ENCODE measurements around the gene PAPPA.

The PAPPA gene

DNA sequence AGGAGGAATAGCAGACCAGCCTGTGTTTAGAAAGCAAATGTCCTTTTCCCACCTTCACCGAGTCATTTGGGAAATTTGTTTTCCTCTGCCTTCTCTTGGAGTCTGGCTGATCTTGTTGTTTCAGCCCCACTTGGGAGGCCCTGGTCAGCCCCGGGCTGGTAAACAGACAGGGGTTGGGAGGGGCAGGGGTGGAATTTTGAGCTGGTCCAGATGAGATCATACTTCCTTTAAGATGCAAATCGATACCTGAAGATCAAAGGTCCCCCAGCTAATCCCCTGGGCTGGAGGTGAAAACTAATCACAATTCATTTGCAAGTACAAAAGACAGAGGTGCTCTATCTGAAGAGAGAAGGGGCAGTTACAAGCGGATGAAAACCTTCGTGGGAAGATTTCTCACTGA lies 118.4 kb downstream of the PAPPA start:
- H3K27me3 ChIP-seq = no peaks in the 10 kb centered on the region
- H3K4me2 ChIP-seq = no peak overlapping the region
- H3K4me3 ChIP-seq = no peak overlapping the region
- no peak overlapping the region for H3K9ac ChIP-seq
- no peak overlapping the region for H3K27ac ChIP-seq
- H3K36me3 ChIP-seq = no peaks in the 10 kb centered on the region
- TF ChIP-seq Cebpa-rat (IDR thresholded peaks at IDR 0.05) = no peak
- H4K20me1 ChIP-seq = no peaks in the 10 kb centered on the region
- H3K9me3 ChIP-seq = no peaks in the 10 kb centered on the region
- H3K4me1 ChIP-seq = no peaks in the 10 kb centered on the region

DNA sequence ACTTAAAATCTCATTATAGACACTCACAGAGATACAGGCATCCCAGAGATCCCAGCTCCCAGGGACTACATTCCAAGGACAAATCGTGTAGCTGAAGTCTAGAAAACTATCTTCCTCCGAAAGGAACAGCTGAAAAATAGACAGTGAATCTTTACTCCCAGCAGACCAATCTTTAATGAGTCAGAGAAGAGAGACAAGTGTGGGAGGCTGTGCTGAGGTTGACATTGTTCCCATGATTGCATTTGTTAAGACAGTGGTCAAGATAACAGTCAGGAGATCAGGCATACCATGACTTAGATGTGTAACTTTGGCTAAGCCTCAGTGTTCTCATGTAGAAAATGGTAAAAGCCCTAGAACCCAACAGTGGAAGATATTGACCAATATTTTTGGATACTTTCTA lies 120.7 kb downstream of the PAPPA start:
- no peaks in the 10 kb centered on the region for H3K4me1 ChIP-seq
- H4K20me1 ChIP-seq = no peaks in the 10 kb centered on the region
- no peak overlapping the region for H3K9ac ChIP-seq
- H3K4me2 ChIP-seq = no peak overlapping the region
- no peaks in the 10 kb centered on the region for H3K36me3 ChIP-seq
- H3K27me3 ChIP-seq = no peaks in the 10 kb centered on the region
- no peak overlapping the region for H3K27ac ChIP-seq
- no peak overlapping the region for H3K4me3 ChIP-seq
- H3K9me3 ChIP-seq = no peaks in the 10 kb centered on the region
- no peak for TF ChIP-seq Cebpa-rat (IDR thresholded peaks at IDR 0.05)

DNA sequence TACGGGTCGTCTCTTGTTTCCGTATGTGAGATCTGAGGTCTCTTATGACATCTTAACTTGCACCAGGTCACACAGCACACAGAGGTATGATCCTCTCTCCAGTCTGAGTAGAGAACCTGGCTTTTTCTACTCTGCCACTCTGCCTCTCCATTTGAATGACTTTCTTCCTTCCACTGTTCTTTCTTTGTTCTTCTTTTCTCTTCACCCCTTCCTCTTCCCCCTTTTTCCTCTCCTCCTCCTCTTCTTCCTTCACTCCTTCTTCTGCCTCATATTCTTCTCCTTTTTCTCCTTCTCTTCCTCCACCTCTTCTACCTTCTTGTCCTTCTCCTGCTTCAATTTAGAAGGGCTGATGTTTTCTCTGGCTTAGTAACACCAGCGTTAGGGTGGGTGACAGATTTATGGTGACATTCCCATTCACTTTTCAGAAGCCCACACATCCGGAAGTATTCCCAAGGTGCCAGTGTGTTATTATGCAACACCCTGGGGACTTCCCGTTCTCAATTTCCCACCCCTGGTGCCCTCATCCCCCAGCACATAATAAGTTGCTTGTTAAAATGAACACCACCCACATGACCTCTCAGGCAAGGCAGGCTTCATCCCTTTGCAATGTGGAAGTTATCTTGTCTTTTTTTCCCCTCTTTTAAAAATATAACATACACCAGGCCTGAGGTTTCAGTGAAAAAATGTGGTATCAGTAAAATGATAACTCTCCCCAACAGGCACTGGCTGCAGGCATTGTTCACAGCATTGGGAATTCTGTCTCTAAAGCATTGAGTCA lies 122.0 kb downstream of the PAPPA start:
- no peak for TF ChIP-seq Cebpa-rat (IDR thresholded peaks at IDR 0.05)
- Histone ChIP-seq H3K9ac (no peak overlapping the region), H3K36me3 (no peaks in the 10 kb centered on the region), H4K20me1 (no peaks in the 10 kb centered on the region), H3K4me1 (no peaks in the 10 kb centered on the region), H3K27ac (no peak overlapping the region), H3K9me3 (no peaks in the 10 kb centered on the region), H3K4me2 (no peak overlapping the region), H3K27me3 (no peaks in the 10 kb centered on the region), H3K4me3 (no peak overlapping the region)

DNA sequence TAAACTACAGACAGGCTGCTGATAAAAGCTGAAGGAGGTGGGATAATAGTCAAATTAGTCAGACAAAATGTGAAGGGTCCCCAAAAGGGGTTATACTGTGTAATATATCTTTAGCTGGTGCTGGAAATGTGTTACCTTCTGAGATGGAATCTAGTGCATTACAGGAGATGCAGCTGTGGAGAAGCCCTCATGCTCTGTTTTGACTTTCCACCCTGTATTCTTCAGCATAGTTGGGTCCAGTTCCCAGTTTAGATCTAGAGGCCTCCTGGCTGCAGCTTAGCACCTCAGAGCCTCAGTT lies 122.6 kb downstream of the PAPPA start:
- Histone ChIP-seq H3K9ac (no peak overlapping the region), H4K20me1 (no peaks in the 10 kb centered on the region), H3K4me1 (no peaks in the 10 kb centered on the region), H3K27me3 (no peaks in the 10 kb centered on the region), H3K36me3 (no peaks in the 10 kb centered on the region), H3K4me3 (no peak overlapping the region), H3K9me3 (no peaks in the 10 kb centered on the region), H3K4me2 (no peak overlapping the region), H3K27ac (no peak overlapping the region)
- no peak for TF ChIP-seq Cebpa-rat (IDR thresholded peaks at IDR 0.05)

DNA sequence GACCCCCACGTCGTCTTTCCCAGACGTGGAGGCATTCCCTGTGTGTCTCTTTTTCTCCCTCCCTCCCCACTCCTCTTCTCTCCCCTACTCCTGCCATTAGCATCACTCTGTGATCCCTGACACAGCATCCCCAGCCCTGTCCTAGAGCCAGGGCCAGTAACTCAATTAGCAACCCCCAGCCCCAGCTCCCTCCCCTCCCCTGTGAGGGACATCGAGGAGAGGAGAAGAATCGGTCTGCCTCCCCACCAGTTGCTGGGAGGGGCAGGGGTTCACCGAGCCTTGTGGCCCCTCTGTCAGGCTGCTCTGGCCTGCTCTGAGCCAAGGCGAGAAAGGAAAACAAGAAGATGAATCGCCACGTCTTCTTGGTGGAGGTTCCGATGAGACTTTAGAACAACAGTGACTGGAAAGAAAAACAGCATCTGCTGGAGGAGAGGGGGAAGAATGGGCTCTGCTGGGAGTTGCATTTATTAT lies 123.1 kb downstream of the PAPPA start:
- TF ChIP-seq Cebpa-rat (IDR thresholded peaks at IDR 0.05) = no peak
- Histone ChIP-seq H3K9me3 (no peaks in the 10 kb centered on the region), H3K4me2 (no peak overlapping the region), H3K27me3 (no peaks in the 10 kb centered on the region), H3K4me1 (no peaks in the 10 kb centered on the region), H3K27ac (no peak overlapping the region), H3K4me3 (no peak overlapping the region), H3K36me3 (no peaks in the 10 kb centered on the region), H3K9ac (no peak overlapping the region), H4K20me1 (no peaks in the 10 kb centered on the region)

DNA sequence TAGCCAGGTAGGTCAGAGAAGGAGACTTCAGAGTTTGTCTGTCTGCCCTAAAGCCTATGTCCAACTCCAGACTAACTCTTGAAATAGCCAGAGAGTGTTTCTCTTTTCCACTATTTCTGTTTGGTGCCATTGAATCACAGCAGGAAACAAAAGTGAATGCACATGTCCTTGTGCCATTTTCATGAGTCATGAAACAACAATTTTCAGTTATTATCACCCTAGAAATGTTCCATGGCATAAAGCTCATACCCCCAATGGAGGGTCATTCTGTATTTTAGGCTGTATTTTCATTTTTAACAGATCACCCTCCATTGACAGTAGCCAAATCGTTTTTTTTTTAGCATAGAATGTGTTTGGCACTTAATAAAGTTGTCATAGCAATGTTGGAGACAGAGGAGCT lies 124.7 kb downstream of the PAPPA start:
- Histone ChIP-seq H3K27ac (no peak overlapping the region), H3K4me1 (no peaks in the 10 kb centered on the region), H4K20me1 (no peaks in the 10 kb centered on the region), H3K4me3 (no peak overlapping the region), H3K9me3 (no peaks in the 10 kb centered on the region), H3K9ac (no peak overlapping the region), H3K27me3 (no peaks in the 10 kb centered on the region), H3K36me3 (no peaks in the 10 kb centered on the region), H3K4me2 (no peak overlapping the region)
- no peak for TF ChIP-seq Cebpa-rat (IDR thresholded peaks at IDR 0.05)

DNA sequence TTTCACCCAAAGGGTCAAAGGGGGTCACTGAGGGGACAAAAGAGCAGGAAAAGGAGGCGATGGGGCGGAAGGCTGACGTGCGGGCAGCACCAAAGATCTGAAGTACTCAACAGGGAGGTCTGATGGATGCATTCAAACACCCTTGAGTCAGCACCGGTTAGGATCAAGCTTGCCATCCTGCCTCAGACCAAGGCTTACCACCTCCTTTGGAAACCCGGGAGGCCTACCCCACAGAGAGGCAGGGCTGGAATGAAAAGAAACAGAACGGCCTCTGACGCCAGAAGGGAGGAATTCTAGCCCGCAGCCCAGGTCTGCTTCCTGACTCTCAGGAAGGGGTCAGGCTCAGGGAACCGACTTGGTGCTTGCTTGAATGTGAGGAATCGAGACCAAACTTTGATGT lies 125.6 kb downstream of the PAPPA start:
- no peaks in the 10 kb centered on the region for H3K4me1 ChIP-seq
- H3K9me3 ChIP-seq = no peaks in the 10 kb centered on the region
- no peaks in the 10 kb centered on the region for H3K27me3 ChIP-seq
- H3K4me2 ChIP-seq = no peak overlapping the region
- H3K36me3 ChIP-seq = no peaks in the 10 kb centered on the region
- TF ChIP-seq Cebpa-rat (IDR thresholded peaks at IDR 0.05) = no peak
- H3K4me3 ChIP-seq = no peak overlapping the region
- H4K20me1 ChIP-seq = no peaks in the 10 kb centered on the region
- no peak overlapping the region for H3K27ac ChIP-seq
- H3K9ac ChIP-seq = no peak overlapping the region

DNA sequence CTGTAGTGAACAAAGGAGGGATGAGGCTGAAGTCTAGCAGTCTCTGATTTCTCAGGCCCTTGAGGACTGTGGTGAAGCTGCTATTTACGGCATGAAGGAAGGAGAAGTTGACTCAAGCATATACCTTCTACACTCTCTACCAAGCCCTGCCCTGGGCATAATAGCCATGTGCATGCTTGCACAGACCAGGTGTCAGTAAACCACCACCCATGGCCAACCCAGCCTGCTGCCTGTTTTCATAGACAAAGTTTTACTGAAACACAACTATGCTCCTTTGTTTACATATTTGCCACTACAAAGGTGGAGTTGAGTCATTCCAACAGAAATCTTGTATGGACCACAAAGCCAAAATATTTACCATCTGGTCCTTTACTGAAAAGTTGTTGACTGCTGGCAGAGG lies 126.9 kb downstream of the PAPPA start:
- H3K36me3 ChIP-seq = no peaks in the 10 kb centered on the region
- H3K27me3 ChIP-seq = no peaks in the 10 kb centered on the region
- H3K9ac ChIP-seq = no peak overlapping the region
- H4K20me1 ChIP-seq = no peaks in the 10 kb centered on the region
- no peak for TF ChIP-seq Cebpa-rat (IDR thresholded peaks at IDR 0.05)
- no peaks in the 10 kb centered on the region for H3K4me1 ChIP-seq
- H3K9me3 ChIP-seq = no peaks in the 10 kb centered on the region
- no peak overlapping the region for H3K4me3 ChIP-seq
- H3K27ac ChIP-seq = no peak overlapping the region
- H3K4me2 ChIP-seq = no peak overlapping the region

DNA sequence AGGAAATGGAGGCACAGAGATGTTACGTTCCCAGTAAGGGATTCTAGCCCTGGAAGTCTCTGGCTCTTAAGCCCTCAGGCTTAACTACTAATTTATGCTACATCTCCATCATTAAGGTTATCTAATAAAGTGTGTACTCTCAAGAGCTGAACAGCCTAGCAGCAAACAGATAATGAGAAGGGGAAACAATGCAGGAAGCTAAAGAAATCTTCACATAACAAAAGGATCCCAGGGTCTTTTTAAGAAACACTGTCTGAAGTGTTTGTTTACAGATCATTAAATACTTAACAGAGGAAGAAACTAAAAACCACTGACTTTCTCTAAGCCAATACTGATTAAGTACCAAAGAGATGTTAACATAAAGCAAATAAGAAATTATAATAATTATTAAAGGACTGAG lies 129.0 kb downstream of the PAPPA start:
- Histone ChIP-seq H3K9ac (no peak overlapping the region), H3K27ac (no peak overlapping the region), H3K36me3 (no peaks in the 10 kb centered on the region), H3K4me2 (no peak overlapping the region), H4K20me1 (no peaks in the 10 kb centered on the region), H3K27me3 (no peaks in the 10 kb centered on the region), H3K4me1 (no peaks in the 10 kb centered on the region), H3K9me3 (no peaks in the 10 kb centered on the region), H3K4me3 (no peak overlapping the region)
- no peak for TF ChIP-seq Cebpa-rat (IDR thresholded peaks at IDR 0.05)

DNA sequence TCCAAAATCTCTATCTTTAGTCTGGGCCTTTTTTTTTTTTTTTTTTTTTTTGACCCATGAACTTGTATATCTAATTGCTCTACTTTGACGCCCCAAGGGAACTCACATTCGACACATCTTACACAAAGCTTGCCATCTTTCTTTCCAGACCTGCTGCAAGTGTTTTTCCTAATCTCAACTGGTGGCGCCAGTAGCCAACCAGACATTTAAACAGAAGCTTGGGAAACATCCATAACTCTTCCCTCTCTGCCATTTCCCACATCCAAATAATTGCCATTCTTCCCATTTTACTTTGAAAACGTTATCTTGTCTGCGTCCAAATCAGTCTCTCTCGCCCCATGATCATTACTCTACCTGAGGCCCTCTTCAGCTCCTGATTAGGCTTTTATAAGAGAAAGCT lies 130.9 kb downstream of the PAPPA start:
- Histone ChIP-seq H3K4me1 (no peaks in the 10 kb centered on the region), H3K4me3 (no peak overlapping the region), H3K36me3 (no peaks in the 10 kb centered on the region), H3K27me3 (no peaks in the 10 kb centered on the region), H4K20me1 (no peaks in the 10 kb centered on the region), H3K9ac (no peak overlapping the region), H3K9me3 (no peaks in the 10 kb centered on the region), H3K27ac (no peak overlapping the region), H3K4me2 (no peak overlapping the region)
- no peak for TF ChIP-seq Cebpa-rat (IDR thresholded peaks at IDR 0.05)

DNA sequence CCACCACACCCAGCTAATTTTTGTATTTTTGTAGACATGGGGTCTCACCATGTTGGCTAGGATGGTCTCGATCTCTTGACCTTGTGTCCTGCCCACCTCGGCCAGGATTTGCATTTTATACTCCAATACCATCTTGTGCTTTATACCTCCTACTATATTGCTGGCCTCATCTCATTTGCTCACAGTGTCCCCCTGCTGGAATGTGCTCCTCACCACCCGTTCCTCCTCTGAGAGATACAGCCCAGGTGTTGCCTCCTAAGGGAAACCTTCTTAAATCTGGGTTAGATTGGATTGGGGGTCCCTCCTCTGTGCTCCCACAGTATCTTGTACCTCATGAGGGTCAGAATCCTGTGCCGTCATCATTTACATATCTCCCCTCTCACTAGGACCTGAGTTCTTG lies 131.7 kb downstream of the PAPPA start:
- no peaks in the 10 kb centered on the region for H3K27me3 ChIP-seq
- H3K4me3 ChIP-seq = no peak overlapping the region
- no peaks in the 10 kb centered on the region for H3K9me3 ChIP-seq
- H3K4me1 ChIP-seq = no peaks in the 10 kb centered on the region
- H3K4me2 ChIP-seq = no peak overlapping the region
- no peak overlapping the region for H3K27ac ChIP-seq
- H3K9ac ChIP-seq = no peak overlapping the region
- TF ChIP-seq Cebpa-rat (IDR thresholded peaks at IDR 0.05) = no peak
- no peaks in the 10 kb centered on the region for H4K20me1 ChIP-seq
- no peaks in the 10 kb centered on the region for H3K36me3 ChIP-seq

Measured in BLaER1 (cell line).